ENCODE measurements around the gene FAHD1.

GRCh38 chr16:1791256-1791942 lies 35.6 kb upstream of the FAHD1 start:
- no peak for TF ChIP-seq CTCF (conservative IDR thresholded peaks at IDR 0.05 in 1 of 2, IDR thresholded peaks at IDR 0.05 in 1 of 2; ENCODE audit: low read depth in 1 of 2, low read length in 2 of 2)
- TF ChIP-seq EZH2 (IDR thresholded peaks at IDR 0.05; ENCODE audit: low read length, missing control alignments): no peak
